Measurements from ENCODE around the gene ANKRD10. TPM values are rescaled to one million over a fixed set of nuclear protein-coding genes. Genes with fewer than 3 reads are reported as not detected.

The ANKRD10 gene
- total and polyA plus RNA-seq, 2 of the 8 experiments (the other 6 are each of a cell fraction or from before 2014, with no cell fraction given) = 146 to 218 TPM

DNA sequence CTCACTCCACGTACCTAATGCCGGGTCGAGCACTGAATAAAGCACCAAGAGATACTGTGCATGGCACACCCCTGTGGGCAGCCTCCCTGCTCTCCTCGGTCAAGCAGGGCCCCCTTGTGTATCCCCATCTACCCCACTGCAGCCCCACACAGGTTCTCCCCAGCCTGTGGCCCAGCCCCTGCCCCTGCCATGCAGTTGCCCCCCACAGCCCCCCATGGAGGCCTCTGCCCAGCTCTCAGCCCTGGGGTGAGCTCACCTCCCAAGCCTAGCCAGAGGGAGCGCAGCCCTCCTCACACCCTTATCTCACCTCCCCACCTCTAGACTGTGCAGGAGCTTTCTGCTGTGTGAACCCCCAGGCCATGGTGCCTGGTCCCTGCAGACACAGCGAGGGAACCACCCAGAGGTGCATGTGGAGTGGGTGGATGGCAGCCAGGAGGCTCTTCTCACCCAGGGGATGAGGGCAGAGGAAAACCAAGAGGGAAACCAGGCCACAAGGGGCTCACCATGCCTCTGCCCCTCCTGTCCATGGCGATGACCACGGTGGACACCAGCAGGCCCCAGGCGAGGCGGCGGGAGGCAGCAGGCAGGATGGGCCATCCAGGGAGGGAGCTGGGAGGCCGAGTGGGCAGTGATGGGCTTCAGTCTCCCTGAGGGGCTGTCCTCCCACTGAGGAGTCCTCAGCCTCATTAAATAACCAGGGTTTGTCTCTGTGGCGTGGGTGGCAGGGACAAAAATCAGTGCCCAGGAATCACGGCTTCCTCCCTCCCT lies 83.2 kb downstream of the ANKRD10 start:
- H2AK5ac ChIP-seq (ENCODE audit: low read depth, low read length) = no peak overlapping the region
- no peaks in the 10 kb centered on the region for H3K79me2 ChIP-seq (ENCODE audit: control insufficient read depth in 1 of 2, insufficient read depth in 2 of 2, low read length in 2 of 2)
- H3K23ac ChIP-seq (ENCODE audit: insufficient read length) = no peak overlapping the region
- H2BK12ac ChIP-seq (ENCODE audit: low read depth, low read length) = no peak overlapping the region
- no peak overlapping the region for H4K91ac ChIP-seq (replicated peaks; ENCODE audit: insufficient read length, low read length)
- H3K9ac ChIP-seq (replicated peaks in 1 of 4; ENCODE audit: extremely low read depth in 1 of 4, low read depth in 3 of 4, low read length in 3 of 4) = no peak overlapping the region
- H3K18ac ChIP-seq (ENCODE audit: extremely low read depth, low read length) = no peak overlapping the region
- H2AFZ ChIP-seq (ENCODE audit: low read length) = no peak overlapping the region
- no peak overlapping the region for H2BK120ac ChIP-seq (replicated peaks; ENCODE audit: low read depth, low read length)
- ChIA-PET POLR2A (ENCODE audit: partially characterized antibody) (interaction anchor here (0.9 kb wide), 1 partner anchor 82 kb away, joined by 3 read pairs; no protein-coding TSS in a partner anchor), CTCF (ENCODE audit: partially characterized antibody) (interaction anchor here (0.9 to 1.0 kb wide), 2 partner anchors 8 to 15 kb away, joined by 3 to 4 read pairs; no protein-coding TSS in a partner anchor)
- H3K4me1 ChIP-seq (replicated peaks in 1 of 4; ENCODE audit: control insufficient read depth in 3 of 4, insufficient read depth in 4 of 4, low read length in 3 of 4) = no peaks in the 10 kb centered on the region
- no peaks in the 10 kb centered on the region for H3K23me2 ChIP-seq (ENCODE audit: low read depth, low read length)
- H3K14ac ChIP-seq (ENCODE audit: insufficient read length) = no peak overlapping the region
- no peak overlapping the region for H4K5ac ChIP-seq (ENCODE audit: insufficient read length, low read depth, low read length)
- no peak overlapping the region for H3K4me3 ChIP-seq (ENCODE audit: extremely low read depth in 1 of 4, insufficient read depth in 2 of 4, low read depth in 3 of 4, low read length in 4 of 4)
- H3K4ac ChIP-seq (replicated peaks; ENCODE audit: insufficient read length, low read depth, low read length) = no peak overlapping the region
- peaks cover 0 to 1% of the 10 kb centered on the region in 2 experiments for H4K20me1 ChIP-seq (replicated peaks in 1 of 2; ENCODE audit: control insufficient read depth in 1 of 2, insufficient read depth in 2 of 2, low read length in 2 of 2)
- H2BK20ac ChIP-seq (ENCODE audit: low read length) = no peak overlapping the region
- H3K79me1 ChIP-seq (ENCODE audit: low read depth, low read length) = no peaks in the 10 kb centered on the region
- no peaks in the 10 kb centered on the region for H3K9me3 ChIP-seq (ENCODE audit: insufficient read depth in 2 of 2, low read depth in 1 of 2, low read length in 1 of 2)
- H3K4me2 ChIP-seq (ENCODE audit: insufficient read depth in 1 of 2, low read depth in 2 of 2, low read length in 2 of 2) = no peak overlapping the region
- no peaks in the 10 kb centered on the region; a peak in 1 of 7 replicates for H3K27me3 ChIP-seq (replicated peaks in 1 of 4; ENCODE audit: control insufficient read depth in 3 of 4, extremely low read depth in 1 of 4, insufficient read depth in 3 of 4, low read length in 3 of 4)
- H3K27ac ChIP-seq (ENCODE audit: low read depth, low read length) = no peak overlapping the region
- H2BK5ac ChIP-seq (ENCODE audit: low read depth, low read length) = no peak overlapping the region
- FAIRE-seq (no peak), DNase-seq (ENCODE audit: low read depth in 1 of 2, low spot score in 2 of 2) (no peak)
- WGBS, 2 experiments (ENCODE audit: extremely low coverage in 1 of 2, insufficient coverage in 1 of 2, insufficient read length in 1 of 2, insufficient replicate concordance in 2 of 2, low coverage in 1 of 2, low lambda C conversion rate in 2 of 2, missing lambda C conversion rate in 1 of 2) = 84% methylated on average over 13 of the region's 14 CpGs; no CpG with 5 or more reads in 1 of the 2 experiments
- H2BK15ac ChIP-seq (ENCODE audit: low read length) = no peak overlapping the region
- no peak overlapping the region for H4K8ac ChIP-seq (ENCODE audit: extremely low read depth, insufficient read depth, low read length)
- no peaks in the 10 kb centered on the region for H3K36me3 ChIP-seq (ENCODE audit: control insufficient read depth in 2 of 4, insufficient read depth in 4 of 4, low read length in 3 of 4)
- H3K56ac ChIP-seq (replicated peaks; ENCODE audit: insufficient read length, low read depth, low read length) = no peak overlapping the region
- TF ChIP-seq TEAD4 (IDR thresholded peaks at IDR 0.05; ENCODE audit: low read depth, low read length) = no peak
- TF ChIP-seq BCL11A (IDR thresholded peaks at IDR 0.05; ENCODE audit: low read depth in 2 of 2, low read length in 2 of 2) = no peak
- no peak for TF ChIP-seq SP4 (IDR thresholded peaks at IDR 0.05; ENCODE audit: low read length)
- TF ChIP-seq RXRA (IDR thresholded peaks at IDR 0.05; ENCODE audit: insufficient read depth, low read depth, low read length) = no peak
- no peak for TF ChIP-seq SIRT6 (IDR thresholded peaks at IDR 0.05; ENCODE audit: low read length)
- TF ChIP-seq CBX8 (IDR thresholded peaks at IDR 0.05; ENCODE audit: borderline replicate concordance, low read depth, low read length) = no peak
- TF ChIP-seq CREB1 (IDR thresholded peaks at IDR 0.05) = no peak
- TF ChIP-seq, protein P1, sequence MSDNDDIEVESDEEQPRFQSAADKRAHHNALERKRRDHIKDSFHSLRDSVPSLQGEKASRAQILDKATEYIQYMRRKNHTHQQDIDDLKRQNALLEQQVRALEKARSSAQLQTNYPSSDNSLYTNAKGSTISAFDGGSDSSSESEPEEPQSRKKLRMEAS (IDR thresholded peaks at IDR 0.05) = no peak
- TF ChIP-seq MAFK (IDR thresholded peaks at IDR 0.05; ENCODE audit: low read depth, low read length) = no peak
- no peak for TF ChIP-seq BACH1 (IDR thresholded peaks at IDR 0.05; ENCODE audit: low read length)
- no peak for TF ChIP-seq HDAC6 (IDR thresholded peaks at IDR 0.05; ENCODE audit: low read depth, low read length)
- no peak for TF ChIP-seq CHD2 (IDR thresholded peaks at IDR 0.05; ENCODE audit: low read length)
- TF ChIP-seq ZNF274 (IDR thresholded peaks at IDR 0.05; ENCODE audit: borderline replicate concordance, extremely low read depth, low read length) = no peak
- TF ChIP-seq, protein P2, sequence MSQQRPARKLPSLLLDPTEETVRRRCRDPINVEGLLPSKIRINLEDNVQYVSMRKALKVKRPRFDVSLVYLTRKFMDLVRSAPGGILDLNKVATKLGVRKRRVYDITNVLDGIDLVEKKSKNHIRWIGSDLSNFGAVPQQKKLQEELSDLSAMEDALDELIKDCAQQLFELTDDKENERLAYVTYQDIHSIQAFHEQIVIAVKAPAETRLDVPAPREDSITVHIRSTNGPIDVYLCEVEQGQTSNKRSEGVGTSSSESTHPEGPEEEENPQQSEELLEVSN (IDR thresholded peaks at IDR 0.05) = no peak

Measured in H1 (cell line).